Vagina (tissue), 2 donors: Measurements from ENCODE around the gene CCNY. TPM values are rescaled to one million over a fixed set of nuclear protein-coding genes. Genes with fewer than 3 reads are reported as not detected.

Experiments
- DNase-seq, 2 donors: peaks; one replicate each; pipeline ENCODE4 v3.0.0-alpha.2; 2017; ENCODE audit errors: extremely low spot score in 2 of 2
- H3K27ac ChIP-seq: fragments of 200-600 bp; sonication (generic); one replicate; pipeline ENCODE4 v1.5.1; 2019
- H3K27me3 ChIP-seq: fragments of 200-600 bp; sonication (generic); one replicate; pipeline ENCODE4 v1.5.1; 2019
- H3K36me3 ChIP-seq, 2 donors: fragments of 200-600 bp; sonication (generic); one replicate each; pipeline ENCODE4 v1.5.1; 2017 to 2019
- H3K4me1 ChIP-seq: fragments of 200-600 bp; sonication (generic); one replicate; pipeline ENCODE4 v1.5.1; 2019
- H3K4me3 ChIP-seq, 2 donors: fragments of 200-600 bp; sonication (generic); 1 replicate in 1 of 2; 2 replicates in 1 of 2; pipeline ENCODE4 v1.5.1; 2016 to 2019
- H3K9me3 ChIP-seq: fragments of 200-600 bp; sonication (generic); one replicate; pipeline ENCODE4 v1.5.1; 2019
- POLR2A ChIP-seq, 2 donors: fragments of 450-650 bp; IDR thresholded peaks; one replicate each; pipeline ENCODE4 v1.6.1; 2017; ENCODE audit warnings: antibody characterized with exemption in 2 of 2, mild to moderate bottlenecking in 2 of 2, moderate library complexity in 2 of 2
- POLR2AphosphoS5 ChIP-seq, 2 donors: sonication (generic); formaldehyde crosslinking; IDR thresholded peaks; one replicate each; pipeline ENCODE4 v1.9.0; 2017; ENCODE audit warnings: antibody characterized with exemption in 2 of 2, mild to moderate bottlenecking in 2 of 2, low read depth in 1 of 2; ENCODE audit not compliant: insufficient read depth in 1 of 2
- intact Hi-C: fragments of 100-400 bp; cut with DNase I; formaldehyde crosslinking; loops from one replicate; pipeline ENCODE4 v1.15.1; 2023
- total RNA-seq: library from RNA; depleted of rRNA; stranded (reverse); fragments of >200 nt; gene quantifications from one replicate; pipeline ENCODE4 v1.2.3, GENCODE V29; 2016
- TF ChIP-seq, protein P1 (sequence below), 3 experiments: fragments of 450-650 bp in 2 of 3; fragments of 200-600 bp in 1 of 3; sonication (generic) in 1 of 3; IDR thresholded peaks; one replicate each; pipeline ENCODE4 v1.5.1; 2017 to 2019; ENCODE audit warnings: antibody characterized with exemption in 3 of 3, mild to moderate bottlenecking in 2 of 3, moderate library complexity in 2 of 3

CCNY gene
- total RNA-seq, 1 donor from 2014 or later: 28.5 TPM

DNA sequence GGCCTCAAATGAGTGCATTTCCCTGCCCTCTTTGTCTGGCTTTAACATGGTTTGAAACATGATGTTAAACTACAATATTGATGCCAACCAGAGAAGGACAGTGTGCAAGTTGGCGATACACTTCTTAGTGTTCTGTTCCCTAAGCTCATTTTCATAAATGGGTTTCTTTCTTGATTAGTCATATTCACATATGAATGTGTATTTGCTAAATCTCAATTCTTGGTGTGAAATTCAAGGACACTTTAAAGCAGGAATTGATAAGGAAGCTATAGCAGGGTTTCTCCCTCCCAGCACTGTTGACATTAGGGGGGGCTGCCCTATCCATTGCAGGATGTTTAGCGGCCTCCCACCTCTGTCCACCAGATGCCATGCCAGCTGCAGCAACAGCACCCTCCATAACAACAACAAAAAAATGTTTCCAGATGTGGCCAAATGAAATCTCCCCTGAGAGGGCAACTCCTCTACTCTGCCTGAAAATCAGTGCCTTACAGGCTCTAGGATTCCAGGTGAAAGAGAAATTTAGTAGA, 13.1 kb downstream of the CCNY start:
- H3K4me1 ChIP-seq: peaks cover 47% of the 10 kb centered on the region

DNA sequence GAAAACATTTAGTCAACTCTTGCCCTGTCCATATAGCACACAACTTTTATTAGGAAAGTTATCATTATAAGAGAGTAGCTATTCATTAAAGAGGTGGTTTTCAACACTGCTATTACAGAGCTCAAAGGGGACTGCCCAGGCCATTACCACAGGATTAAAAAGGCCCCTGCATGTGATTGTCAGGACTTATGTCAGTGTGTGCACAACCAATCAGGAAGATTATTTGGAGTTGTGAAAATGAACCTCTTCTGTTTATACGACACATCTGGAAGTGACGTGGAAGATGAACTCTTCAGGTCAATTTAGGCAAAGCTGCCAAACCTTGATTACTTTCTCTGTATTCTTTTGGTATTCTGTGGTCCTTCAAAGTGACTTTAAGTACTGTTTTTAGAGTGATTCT, 14.7 kb downstream of the CCNY start:
- no peaks in the 10 kb centered on the region for H3K36me3 ChIP-seq
- intact Hi-C loops: no loop called here
- TF ChIP-seq, protein P1, sequence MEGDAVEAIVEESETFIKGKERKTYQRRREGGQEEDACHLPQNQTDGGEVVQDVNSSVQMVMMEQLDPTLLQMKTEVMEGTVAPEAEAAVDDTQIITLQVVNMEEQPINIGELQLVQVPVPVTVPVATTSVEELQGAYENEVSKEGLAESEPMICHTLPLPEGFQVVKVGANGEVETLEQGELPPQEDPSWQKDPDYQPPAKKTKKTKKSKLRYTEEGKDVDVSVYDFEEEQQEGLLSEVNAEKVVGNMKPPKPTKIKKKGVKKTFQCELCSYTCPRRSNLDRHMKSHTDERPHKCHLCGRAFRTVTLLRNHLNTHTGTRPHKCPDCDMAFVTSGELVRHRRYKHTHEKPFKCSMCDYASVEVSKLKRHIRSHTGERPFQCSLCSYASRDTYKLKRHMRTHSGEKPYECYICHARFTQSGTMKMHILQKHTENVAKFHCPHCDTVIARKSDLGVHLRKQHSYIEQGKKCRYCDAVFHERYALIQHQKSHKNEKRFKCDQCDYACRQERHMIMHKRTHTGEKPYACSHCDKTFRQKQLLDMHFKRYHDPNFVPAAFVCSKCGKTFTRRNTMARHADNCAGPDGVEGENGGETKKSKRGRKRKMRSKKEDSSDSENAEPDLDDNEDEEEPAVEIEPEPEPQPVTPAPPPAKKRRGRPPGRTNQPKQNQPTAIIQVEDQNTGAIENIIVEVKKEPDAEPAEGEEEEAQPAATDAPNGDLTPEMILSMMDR (IDR thresholded peaks at IDR 0.05): no peak
- no peak for TF ChIP-seq POLR2AphosphoS5 (IDR thresholded peaks at IDR 0.05; ENCODE audit: insufficient read depth in 1 of 2, low read depth in 1 of 2)
- TF ChIP-seq POLR2A (IDR thresholded peaks at IDR 0.05): no peak
- H3K9me3 ChIP-seq: no peaks in the 10 kb centered on the region
- no peak for DNase-seq
- no peaks in the 10 kb centered on the region for H3K27me3 ChIP-seq
- no peak overlapping the region for H3K27ac ChIP-seq
- peaks cover 42% of the 10 kb centered on the region for H3K4me1 ChIP-seq
- H3K4me3 ChIP-seq: no peak overlapping the region

More for the DNA sequence above, 13.1 kb downstream of the CCNY start:
- Histone ChIP-seq H3K4me3 (no peak overlapping the region), H3K9me3 (no peaks in the 10 kb centered on the region), H3K27me3 (no peaks in the 10 kb centered on the region), H3K36me3 (no peaks in the 10 kb centered on the region), H3K27ac (no peak overlapping the region)
- no peak for DNase-seq
- TF ChIP-seq, protein P1 (IDR thresholded peaks at IDR 0.05): no peak
- TF ChIP-seq POLR2A (IDR thresholded peaks at IDR 0.05) (no peak), POLR2AphosphoS5 (IDR thresholded peaks at IDR 0.05; ENCODE audit: insufficient read depth in 1 of 2, low read depth in 1 of 2) (no peak)
- intact Hi-C loops: no loop called here

DNA sequence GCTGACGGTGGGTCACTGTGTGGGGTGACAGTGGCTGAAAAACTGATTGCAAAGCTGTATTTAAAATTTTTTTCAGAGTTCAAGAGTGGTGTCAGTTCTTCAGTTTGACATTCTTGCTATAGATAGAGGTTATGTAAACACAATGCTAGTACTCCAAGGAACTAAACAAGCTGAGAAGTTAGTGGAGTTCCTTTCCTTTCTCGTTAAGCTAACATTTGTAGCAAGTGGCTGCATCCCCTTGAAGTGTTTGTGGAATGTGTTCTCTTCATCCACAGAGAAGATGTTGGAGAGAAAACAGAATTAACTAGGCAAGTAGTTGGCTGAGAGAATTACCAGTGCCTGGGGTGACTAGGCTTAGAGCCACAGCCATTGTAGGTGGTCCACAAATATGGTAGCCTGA, 15.8 kb downstream of the CCNY start:
- Histone ChIP-seq H3K27ac (no peak overlapping the region), H3K4me3 (no peak overlapping the region), H3K36me3 (no peaks in the 10 kb centered on the region), H3K27me3 (no peaks in the 10 kb centered on the region), H3K9me3 (no peaks in the 10 kb centered on the region), H3K4me1 (peaks cover 41% of the 10 kb centered on the region)
- no peak for DNase-seq
- intact Hi-C loops: no loop called here
- no peak for TF ChIP-seq POLR2AphosphoS5 (IDR thresholded peaks at IDR 0.05; ENCODE audit: insufficient read depth in 1 of 2, low read depth in 1 of 2)
- TF ChIP-seq, protein P1 (IDR thresholded peaks at IDR 0.05): no peak
- TF ChIP-seq POLR2A (IDR thresholded peaks at IDR 0.05): no peak

DNA sequence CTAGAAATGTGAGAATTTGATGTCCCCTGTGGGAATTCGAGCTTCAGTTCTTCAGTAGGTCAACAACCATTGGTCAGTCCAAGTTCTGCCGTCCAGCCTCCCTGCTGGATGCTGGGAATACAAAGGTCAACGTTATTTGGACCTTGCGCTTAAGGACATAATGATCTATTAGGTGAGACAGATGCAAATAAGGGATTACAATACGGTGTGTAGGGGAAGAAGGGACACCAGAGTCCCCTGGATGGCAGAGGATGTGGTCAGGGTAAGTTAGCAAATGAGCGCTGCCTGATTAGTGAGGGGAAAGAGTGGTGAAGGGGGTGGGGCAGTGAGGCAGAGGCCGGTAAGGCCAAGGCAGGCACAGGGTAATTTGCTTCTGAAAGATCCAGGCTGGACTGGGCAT, 16.2 kb downstream of the CCNY start:
- TF ChIP-seq POLR2A (IDR thresholded peaks at IDR 0.05) (no peak), POLR2AphosphoS5 (IDR thresholded peaks at IDR 0.05; ENCODE audit: insufficient read depth in 1 of 2, low read depth in 1 of 2) (no peak)
- TF ChIP-seq, protein P1 (IDR thresholded peaks at IDR 0.05): no peak
- Histone ChIP-seq H3K27ac (no peak overlapping the region), H3K36me3 (no peaks in the 10 kb centered on the region), H3K4me3 (no peak overlapping the region), H3K4me1 (peaks cover 41% of the 10 kb centered on the region), H3K27me3 (no peaks in the 10 kb centered on the region), H3K9me3 (no peaks in the 10 kb centered on the region)
- intact Hi-C loops: no loop called here
- DNase-seq: no peak

DNA sequence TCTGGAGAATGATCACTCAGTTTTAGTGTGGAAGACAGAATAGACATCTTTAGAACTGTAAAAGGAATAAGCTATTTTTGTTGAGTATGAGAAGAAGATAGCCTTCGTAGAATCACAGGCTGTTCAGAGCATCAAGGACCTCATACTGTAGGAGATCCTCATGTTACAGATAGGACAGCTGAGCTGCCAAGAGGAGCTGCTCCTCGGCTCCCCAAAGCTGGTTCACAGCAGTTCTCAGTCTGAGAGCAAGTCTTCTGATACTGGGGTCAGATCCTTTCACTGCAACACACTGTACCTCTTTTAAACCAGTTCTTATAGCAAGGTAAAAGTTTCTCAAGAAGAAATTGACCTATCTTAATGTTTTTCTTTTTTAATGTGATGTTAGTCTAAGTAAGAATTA, 17.1 kb downstream of the CCNY start:
- Histone ChIP-seq H3K27me3 (no peaks in the 10 kb centered on the region), H3K4me3 (no peak overlapping the region), H3K36me3 (no peaks in the 10 kb centered on the region), H3K4me1 (peaks cover 43% of the 10 kb centered on the region), H3K9me3 (no peaks in the 10 kb centered on the region), H3K27ac (no peak overlapping the region)
- no peak for DNase-seq
- TF ChIP-seq POLR2AphosphoS5 (IDR thresholded peaks at IDR 0.05; ENCODE audit: insufficient read depth in 1 of 2, low read depth in 1 of 2) (no peak), POLR2A (IDR thresholded peaks at IDR 0.05) (no peak)
- TF ChIP-seq, protein P1 (IDR thresholded peaks at IDR 0.05): no peak
- intact Hi-C loops: no loop called here
